AG04450 (cell line): Measurements from ENCODE around the gene ZNF716. TPM values are rescaled to one million over a fixed set of nuclear protein-coding genes. Genes with fewer than 3 reads are reported as not detected.

Experiments used
- CTCF ChIA-PET: fragments of 300-600, 350-600 bp; formaldehyde crosslinking; extraction: SDS; loops from one replicate; lab custom pipeline; 2022; ENCODE audit warnings: antibody characterized with exemption, inconsistent platforms; lab: Charles Lee
- POLR2A ChIA-PET: fragments of 350-600 bp; formaldehyde crosslinking; extraction: SDS; loops from one replicate; lab custom pipeline; 2021; ENCODE audit warnings: antibody characterized with exemption, inconsistent platforms; lab: Yijun Ruan, JAX
- DNase-seq: peaks from one replicate; pipeline ENCODE4 v3.0.0-alpha.2; 2011; ENCODE audit warnings: low read depth, low spot score
- H3K27ac ChIP-seq: one replicate; pipeline ENCODE4 v1.5.1; 2012; ENCODE audit warnings: low read depth, low read length, control low read depth
- H3K27me3 ChIP-seq: one replicate; pipeline ENCODE4 v1.6.0; 2012; ENCODE audit warnings: low read length; ENCODE audit not compliant: control insufficient read depth, insufficient read depth
- H3K4me3 ChIP-seq: 2 replicates; pipeline ENCODE4 v1.5.1; 2011; ENCODE audit warnings: mild to moderate bottlenecking, low read depth, low read length, control low read depth
- H3K9me3 ChIP-seq: 2 replicates; pipeline ENCODE4 v1.5.1; 2012; ENCODE audit warnings: low read length; ENCODE audit not compliant: control insufficient read depth, insufficient read depth
- CTCF ChIP-seq: IDR thresholded peaks from 2 replicates; pipeline ENCODE4 v1.5.1; 2011; ENCODE audit warnings: low read depth, low read length, control low read depth, inconsistent platforms
- polyA plus RNA-seq: library from polyadenylated mRNA; depleted of rRNA; stranded (reverse); fragments of >200 nt; gene quantifications from 2 replicates; pipeline ENCODE4 v1.2.3, GENCODE V29; 2011

ZNF716 gene
- polyA plus RNA-seq, 1 experiment = not detected

DNA sequence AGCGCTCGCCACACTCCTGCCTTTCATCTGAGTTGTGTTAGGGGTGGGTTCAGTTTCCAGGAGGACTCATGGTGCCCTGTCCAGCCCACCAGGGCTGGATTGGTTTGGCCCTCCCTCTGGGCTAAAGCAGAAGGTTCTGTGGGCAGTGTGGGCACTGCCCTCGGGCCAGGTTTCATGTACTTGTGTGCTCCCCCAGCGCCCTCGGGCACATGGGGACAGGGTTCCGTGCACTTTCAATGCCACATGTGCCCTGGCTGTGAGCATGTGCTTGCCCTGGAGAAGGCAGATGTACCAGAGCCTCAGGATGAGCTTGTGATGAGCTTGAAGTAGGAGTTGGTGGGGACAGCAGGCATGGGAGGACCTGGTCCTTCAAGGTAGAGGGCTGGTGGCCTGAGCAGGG lies 35.6 kb upstream of the ZNF716 start:
- CTCF ChIA-PET = no interaction called here
- no peak overlapping the region for H3K27ac ChIP-seq
- H3K27me3 ChIP-seq = no peaks in the 10 kb centered on the region
- POLR2A ChIA-PET = no interaction called here
- TF ChIP-seq CTCF = no peak
- no peak for DNase-seq
- H3K4me3 ChIP-seq = no peak overlapping the region
- H3K9me3 ChIP-seq = peaks cover 78% of the 10 kb centered on the region

DNA sequence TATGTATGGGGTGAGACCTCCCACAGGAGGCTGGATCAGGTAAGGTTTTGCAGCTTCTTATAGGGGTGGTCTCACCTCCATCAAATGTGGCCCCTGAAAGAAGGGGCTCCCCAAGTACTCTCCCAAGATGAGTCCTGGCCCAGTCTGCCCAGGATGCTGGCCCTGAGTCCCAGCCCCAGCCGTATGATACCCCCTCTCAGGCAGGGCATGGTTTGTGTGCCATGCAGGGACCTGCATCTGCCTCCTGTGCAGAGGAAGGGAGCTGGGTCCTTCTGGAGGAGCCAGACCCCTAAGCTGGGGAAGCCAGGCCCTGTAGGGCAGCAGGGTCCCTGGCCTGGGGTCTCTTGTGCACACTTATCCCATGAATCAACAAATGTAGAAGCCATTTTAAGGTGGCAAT lies 35.1 kb upstream of the ZNF716 start:
- ChIA-PET POLR2A (no interaction called here), CTCF (no interaction called here)
- Histone ChIP-seq H3K4me3 (no peak overlapping the region), H3K27me3 (no peaks in the 10 kb centered on the region), H3K27ac (no peak overlapping the region), H3K9me3 (peaks cover 78% of the 10 kb centered on the region)
- DNase-seq = no peak
- no peak for TF ChIP-seq CTCF

- no peak overlapping the region for H3K4me3 ChIP-seq
- no peak for TF ChIP-seq CTCF
- DNase-seq = no peak
- no peaks in the 10 kb centered on the region for H3K27me3 ChIP-seq
- peaks cover 78% of the 10 kb centered on the region for H3K9me3 ChIP-seq
- no peak overlapping the region for H3K27ac ChIP-seq
- ChIA-PET CTCF (no interaction called here), POLR2A (no interaction called here)
Measured at GRCh38 chr7:57415326-57415725, 34.7 kb upstream of the ZNF716 start.

- CTCF ChIA-PET = no interaction called here
- no peak for TF ChIP-seq CTCF
- no peak for DNase-seq
- H3K4me3 ChIP-seq = no peak overlapping the region
- no peaks in the 10 kb centered on the region for H3K27me3 ChIP-seq
- peaks cover 75% of the 10 kb centered on the region for H3K9me3 ChIP-seq
- POLR2A ChIA-PET = no interaction called here
- H3K27ac ChIP-seq = no peak overlapping the region
Measured at GRCh38 chr7:57415730-57416129, 34.2 kb upstream of the ZNF716 start.

GRCh38 chr7:57416601-57417358 lies 33.2 kb upstream of the ZNF716 start:
- no peak overlapping the region for H3K4me3 ChIP-seq
- ChIA-PET CTCF (no interaction called here), POLR2A (no interaction called here)
- H3K9me3 ChIP-seq = peaks cover 68% of the 10 kb centered on the region
- H3K27me3 ChIP-seq = no peaks in the 10 kb centered on the region
- DNase-seq = no peak
- no peak overlapping the region for H3K27ac ChIP-seq
- no peak for TF ChIP-seq CTCF
